ENCODE results near the gene PFKP.

Gene PFKP

GRCh38 chr10:3154666-3155065, 87.3 kb downstream of the PFKP start:
- no peaks in the 10 kb centered on the region for H3K9me2 ChIP-seq (replicated peaks; ENCODE audit: insufficient read depth, low read length)
- H3K27ac ChIP-seq (ENCODE audit: low read length), result no peak overlapping the region
- no peak overlapping the region for H3K4me3 ChIP-seq (ENCODE audit: low read length)
- H3K4me1 ChIP-seq (ENCODE audit: low read length), result no peaks in the 10 kb centered on the region
- H3K27me3 ChIP-seq (replicated peaks; ENCODE audit: insufficient read depth, low read length), result no peaks in the 10 kb centered on the region
- no peak overlapping the region for H3K9ac ChIP-seq (ENCODE audit: low read length)
- no peaks in the 10 kb centered on the region for H3F3A ChIP-seq (ENCODE audit: insufficient read depth, low read length)
- no peaks in the 10 kb centered on the region for H4K20me1 ChIP-seq (ENCODE audit: insufficient read depth, low read length)
- DNase-seq, result no peak
- no peaks in the 10 kb centered on the region for H3K9me3 ChIP-seq (replicated peaks; ENCODE audit: insufficient read depth, low read length)
- no peaks in the 10 kb centered on the region for H3K79me2 ChIP-seq (ENCODE audit: low read length)
- peaks cover 16% of the 10 kb centered on the region for H3K36me3 ChIP-seq (replicated peaks; ENCODE audit: insufficient read depth, low read length)
- no peak overlapping the region for H3K4me2 ChIP-seq (ENCODE audit: low read depth, low read length)
- H2AFZ ChIP-seq (ENCODE audit: low read length), result no peak overlapping the region
- TF ChIP-seq EZH2phosphoT487 (IDR thresholded peaks at IDR 0.05; ENCODE audit: low read length) (no peak), CTCF (IDR thresholded peaks at IDR 0.05; ENCODE audit: low read length) (no peak), EZH2 (optimal IDR thresholded peaks at IDR 0.05; ENCODE audit: low read depth, low read length) (no peak)

GRCh38 chr10:3159152-3159551, 91.8 kb downstream of the PFKP start:
- no peak for TF ChIP-seq CTCF (IDR thresholded peaks at IDR 0.05; ENCODE audit: low read length)
- TF ChIP-seq EZH2phosphoT487 (IDR thresholded peaks at IDR 0.05; ENCODE audit: low read length), result no peak
- no peak for TF ChIP-seq EZH2 (optimal IDR thresholded peaks at IDR 0.05; ENCODE audit: low read depth, low read length)

GRCh38 chr10:3162533-3162932, 95.2 kb downstream of the PFKP start:
- peaks cover 14% of the 10 kb centered on the region for H3K36me3 ChIP-seq (replicated peaks; ENCODE audit: insufficient read depth, low read length)
- no peaks in the 10 kb centered on the region for H4K20me1 ChIP-seq (ENCODE audit: insufficient read depth, low read length)
- H3K79me2 ChIP-seq (ENCODE audit: low read length), result no peaks in the 10 kb centered on the region
- H3F3A ChIP-seq (ENCODE audit: insufficient read depth, low read length), result no peaks in the 10 kb centered on the region
- H3K9ac ChIP-seq (ENCODE audit: low read length), result no peak overlapping the region
- no peaks in the 10 kb centered on the region for H3K27me3 ChIP-seq (replicated peaks; ENCODE audit: insufficient read depth, low read length)
- H3K9me3 ChIP-seq (replicated peaks; ENCODE audit: insufficient read depth, low read length), result no peaks in the 10 kb centered on the region
- TF ChIP-seq EZH2phosphoT487 (IDR thresholded peaks at IDR 0.05; ENCODE audit: low read length), result no peak
- TF ChIP-seq CTCF (IDR thresholded peaks at IDR 0.05; ENCODE audit: low read length), result no peak
- TF ChIP-seq EZH2 (optimal IDR thresholded peaks at IDR 0.05; ENCODE audit: low read depth, low read length), result no peak
- no peak for DNase-seq
- no peak overlapping the region for H3K4me2 ChIP-seq (ENCODE audit: low read depth, low read length)
- H3K4me1 ChIP-seq (ENCODE audit: low read length), result no peaks in the 10 kb centered on the region
- H3K4me3 ChIP-seq (ENCODE audit: low read length), result no peak overlapping the region
- H3K9me2 ChIP-seq (replicated peaks; ENCODE audit: insufficient read depth, low read length), result no peaks in the 10 kb centered on the region
- H2AFZ ChIP-seq (ENCODE audit: low read length), result no peak overlapping the region
- no peak overlapping the region for H3K27ac ChIP-seq (ENCODE audit: low read length)

More at GRCh38 chr10:3159152-3159551, 91.8 kb downstream of the PFKP start:
- Histone ChIP-seq H3K4me2 (ENCODE audit: low read depth, low read length) (no peak overlapping the region), H2AFZ (ENCODE audit: low read length) (no peak overlapping the region), H3K9me3 (replicated peaks; ENCODE audit: insufficient read depth, low read length) (no peaks in the 10 kb centered on the region), H3F3A (ENCODE audit: insufficient read depth, low read length) (no peaks in the 10 kb centered on the region), H3K9ac (ENCODE audit: low read length) (no peak overlapping the region), H3K79me2 (ENCODE audit: low read length) (no peaks in the 10 kb centered on the region), H3K4me1 (ENCODE audit: low read length) (no peaks in the 10 kb centered on the region), H3K27ac (ENCODE audit: low read length) (no peak overlapping the region), H3K4me3 (ENCODE audit: low read length) (no peak overlapping the region), H4K20me1 (ENCODE audit: insufficient read depth, low read length) (no peaks in the 10 kb centered on the region), H3K9me2 (replicated peaks; ENCODE audit: insufficient read depth, low read length) (no peaks in the 10 kb centered on the region), H3K36me3 (replicated peaks; ENCODE audit: insufficient read depth, low read length) (peaks cover 24% of the 10 kb centered on the region), H3K27me3 (replicated peaks; ENCODE audit: insufficient read depth, low read length) (no peaks in the 10 kb centered on the region)
- no peak for DNase-seq

Data from MM.1S (cell line).